Body of pancreas (tissue), 4 donors: ENCODE data around the gene OR10H5.
"Not testable (repeated sequence)": the region's sequence is repeated elsewhere in the genome, so short reads cannot be mapped to it uniquely, and the experiment has no call there.

Experiments
- CTCF ChIP-seq, 7 experiments: fragments of 450-650 bp in 4 of 7; fragments of 200-600 bp in 3 of 7; sonication (generic) in 3 of 7; IDR thresholded peaks; one replicate each; pipeline ENCODE4 v1.5.1; 2016 to 2019; ENCODE audit warnings: antibody characterized with exemption in 7 of 7
- POLR2A ChIP-seq, 3 donors: fragments of 450-650 bp; IDR thresholded peaks; one replicate each; pipeline ENCODE4 v1.6.1; 2016; ENCODE audit warnings: antibody characterized with exemption in 3 of 3, mild to moderate bottlenecking in 2 of 3

GRCh38 chr19:15834232-15834631, 46.8 kb downstream of the OR10H5 start:
- TF ChIP-seq CTCF, POLR2A (IDR thresholded peaks at IDR 0.05): not testable (repeated sequence)
